Astrocyte of the cerebellum (primary cell): ENCODE measurements around the gene MTRF1L.

Experiments
- DNase-seq: peaks from one replicate; pipeline ENCODE4 v3.0.0-alpha.2; 2011; ENCODE audit warnings: low read depth
- H3K4me3 ChIP-seq: 2 replicates; pipeline ENCODE4 v1.5.1; 2011; ENCODE audit warnings: mild to moderate bottlenecking, low read depth, low read length, moderate library complexity
- in situ Hi-C: cut with HindIII; loops from 2 replicates; pipeline ENCODE4 v1.10.0; 2017; ENCODE audit warnings: low sequenced_read_pairs
- TF ChIP-seq, protein P1 (sequence below): IDR thresholded peaks from 2 replicates; pipeline ENCODE4 v1.5.1; 2012; ENCODE audit warnings: low read length, low read depth, moderate library complexity, mild to moderate bottlenecking; ENCODE audit errors: missing control alignments

MTRF1L gene, protein sequence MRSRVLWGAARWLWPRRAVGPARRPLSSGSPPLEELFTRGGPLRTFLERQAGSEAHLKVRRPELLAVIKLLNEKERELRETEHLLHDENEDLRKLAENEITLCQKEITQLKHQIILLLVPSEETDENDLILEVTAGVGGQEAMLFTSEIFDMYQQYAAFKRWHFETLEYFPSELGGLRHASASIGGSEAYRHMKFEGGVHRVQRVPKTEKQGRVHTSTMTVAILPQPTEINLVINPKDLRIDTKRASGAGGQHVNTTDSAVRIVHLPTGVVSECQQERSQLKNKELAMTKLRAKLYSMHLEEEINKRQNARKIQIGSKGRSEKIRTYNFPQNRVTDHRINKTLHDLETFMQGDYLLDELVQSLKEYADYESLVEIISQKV

DNA sequence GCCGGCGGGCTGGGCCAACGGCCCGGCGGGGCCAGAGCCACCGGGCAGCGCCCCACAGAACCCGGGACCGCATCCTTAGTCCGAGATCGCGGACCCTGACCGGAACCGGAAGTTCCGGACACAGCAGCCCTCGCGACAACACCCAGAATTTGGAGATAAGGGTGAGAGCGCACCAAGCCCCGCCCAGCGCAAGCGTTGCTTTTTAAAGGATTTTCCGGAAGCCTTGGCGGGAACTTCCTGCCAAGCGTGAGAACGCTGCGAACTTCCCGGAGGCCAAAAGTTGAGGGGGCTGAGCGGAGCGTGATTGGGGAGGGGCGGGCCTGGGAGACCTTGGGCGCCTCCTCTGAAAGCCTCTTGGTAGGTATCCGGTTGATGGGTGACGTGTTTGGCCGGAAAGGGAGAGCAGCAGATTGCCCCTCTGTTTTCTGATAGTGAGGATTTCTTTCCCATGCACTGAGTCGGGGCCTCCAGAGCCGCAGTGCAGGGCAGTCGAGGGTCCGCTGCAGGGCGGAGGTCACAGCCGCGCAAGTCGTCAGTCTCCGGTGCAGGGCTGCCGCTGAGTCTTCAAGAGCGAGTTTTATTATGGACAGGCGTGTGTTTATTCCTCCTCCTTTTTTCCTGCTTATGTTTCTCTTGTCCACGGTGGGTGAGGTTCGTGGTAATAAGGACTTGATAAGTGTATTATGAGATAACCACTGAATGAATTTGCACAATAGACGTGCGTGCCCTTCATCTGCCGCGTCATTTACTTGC is at the start of gene MTRF1L:
Gene MTRF1L, minus strand, starts transcription at position 97 of the 753 bp plus-strand sequence. Its CDS starts 24 bp downstream, at position 73.
- DNase-seq = peak; percentile 92
- in situ Hi-C loops = no loop called here
- TF ChIP-seq, protein P1, sequence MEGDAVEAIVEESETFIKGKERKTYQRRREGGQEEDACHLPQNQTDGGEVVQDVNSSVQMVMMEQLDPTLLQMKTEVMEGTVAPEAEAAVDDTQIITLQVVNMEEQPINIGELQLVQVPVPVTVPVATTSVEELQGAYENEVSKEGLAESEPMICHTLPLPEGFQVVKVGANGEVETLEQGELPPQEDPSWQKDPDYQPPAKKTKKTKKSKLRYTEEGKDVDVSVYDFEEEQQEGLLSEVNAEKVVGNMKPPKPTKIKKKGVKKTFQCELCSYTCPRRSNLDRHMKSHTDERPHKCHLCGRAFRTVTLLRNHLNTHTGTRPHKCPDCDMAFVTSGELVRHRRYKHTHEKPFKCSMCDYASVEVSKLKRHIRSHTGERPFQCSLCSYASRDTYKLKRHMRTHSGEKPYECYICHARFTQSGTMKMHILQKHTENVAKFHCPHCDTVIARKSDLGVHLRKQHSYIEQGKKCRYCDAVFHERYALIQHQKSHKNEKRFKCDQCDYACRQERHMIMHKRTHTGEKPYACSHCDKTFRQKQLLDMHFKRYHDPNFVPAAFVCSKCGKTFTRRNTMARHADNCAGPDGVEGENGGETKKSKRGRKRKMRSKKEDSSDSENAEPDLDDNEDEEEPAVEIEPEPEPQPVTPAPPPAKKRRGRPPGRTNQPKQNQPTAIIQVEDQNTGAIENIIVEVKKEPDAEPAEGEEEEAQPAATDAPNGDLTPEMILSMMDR = no peak
- H3K4me3 ChIP-seq = peak within 1 kb of the TSS; percentile 93

DNA sequence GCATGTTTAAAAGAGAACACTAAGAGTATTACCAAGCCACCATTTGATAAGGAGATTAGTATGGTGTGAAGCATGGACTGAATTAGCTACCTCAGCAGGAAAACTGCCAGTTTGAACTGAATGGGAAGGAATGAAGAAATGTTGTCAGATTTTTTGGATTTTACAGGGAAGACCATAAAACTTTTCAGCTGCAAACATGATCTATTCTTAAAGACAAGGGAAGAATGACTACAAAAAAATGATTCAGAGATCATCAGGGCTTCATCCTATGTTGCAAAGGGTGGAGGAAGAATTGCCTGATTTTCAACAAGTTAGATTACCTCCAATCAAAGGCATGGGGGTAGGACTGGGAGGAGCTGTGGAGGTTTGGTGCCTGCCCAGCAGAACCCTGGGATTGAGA is 49.3 kb upstream of the MTRF1L start:
- TF ChIP-seq, protein P1 = no peak
- no peak overlapping the region for H3K4me3 ChIP-seq
- DNase-seq = no peak
- in situ Hi-C loops = no loop called here

DNA sequence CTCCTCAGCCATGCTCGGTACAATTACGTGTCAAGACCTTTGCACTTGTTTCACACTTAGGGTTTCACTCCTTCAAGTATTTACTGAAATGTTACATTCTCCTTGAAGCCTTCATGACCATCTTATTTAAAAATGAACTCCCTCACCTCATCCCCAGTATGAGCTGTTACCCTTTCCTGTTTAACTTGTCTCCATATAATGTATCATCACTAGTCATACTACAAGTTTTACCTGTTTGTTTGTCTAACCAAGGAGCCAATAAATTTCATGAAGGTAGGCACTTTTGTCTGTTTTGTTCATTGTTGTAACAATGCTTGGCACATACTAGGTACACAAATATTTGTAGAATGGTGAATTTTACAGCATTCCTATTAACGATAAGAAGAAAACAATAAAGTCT is 46.1 kb upstream of the MTRF1L start:
- in situ Hi-C loops = no loop called here
- TF ChIP-seq, protein P1 = no peak
- H3K4me3 ChIP-seq = no peak overlapping the region
- DNase-seq = no peak

DNA sequence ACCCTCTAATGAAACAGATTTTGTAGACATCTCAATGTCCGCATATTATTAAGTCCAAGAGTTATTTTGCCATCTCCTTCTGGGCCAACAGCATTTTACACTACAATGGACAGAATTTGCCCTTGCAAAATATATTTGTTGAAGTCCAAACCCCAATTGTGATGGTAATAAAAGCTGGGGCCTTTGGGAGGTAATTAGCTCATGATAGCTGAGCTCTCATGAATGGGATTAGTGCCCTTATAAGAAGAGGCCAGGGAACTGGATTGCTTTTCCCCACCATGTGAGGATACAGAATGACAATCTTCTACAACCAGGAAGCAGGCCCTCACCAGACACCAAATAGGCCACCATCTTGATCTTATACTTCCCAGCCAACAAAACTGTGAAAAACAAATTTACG is 44.9 kb upstream of the MTRF1L start:
- TF ChIP-seq, protein P1 = no peak
- H3K4me3 ChIP-seq = no peak overlapping the region
- in situ Hi-C loops = no loop called here
- DNase-seq = no peak

DNA sequence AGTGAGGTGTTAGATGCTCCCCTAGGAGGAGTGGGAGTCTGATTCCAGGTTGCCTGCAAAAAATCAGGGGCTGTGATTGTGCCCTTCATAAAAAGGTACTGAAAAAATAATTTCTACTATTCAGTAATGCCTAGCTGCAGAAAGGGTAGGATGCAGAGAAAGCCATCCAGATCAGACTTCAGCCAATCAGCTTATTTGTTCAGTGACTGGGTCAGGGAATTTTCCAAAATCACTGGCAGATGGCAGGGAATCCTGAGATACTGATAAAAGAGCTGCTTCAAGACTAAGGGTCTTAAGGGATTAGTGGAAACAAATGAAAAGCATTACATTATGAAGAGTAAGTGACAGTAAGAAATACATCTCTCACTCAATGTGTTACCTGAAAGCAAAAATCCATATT is 42.8 kb upstream of the MTRF1L start:
- in situ Hi-C loops = no loop called here
- no peak overlapping the region for H3K4me3 ChIP-seq
- TF ChIP-seq, protein P1 = no peak
- DNase-seq = no peak

DNA sequence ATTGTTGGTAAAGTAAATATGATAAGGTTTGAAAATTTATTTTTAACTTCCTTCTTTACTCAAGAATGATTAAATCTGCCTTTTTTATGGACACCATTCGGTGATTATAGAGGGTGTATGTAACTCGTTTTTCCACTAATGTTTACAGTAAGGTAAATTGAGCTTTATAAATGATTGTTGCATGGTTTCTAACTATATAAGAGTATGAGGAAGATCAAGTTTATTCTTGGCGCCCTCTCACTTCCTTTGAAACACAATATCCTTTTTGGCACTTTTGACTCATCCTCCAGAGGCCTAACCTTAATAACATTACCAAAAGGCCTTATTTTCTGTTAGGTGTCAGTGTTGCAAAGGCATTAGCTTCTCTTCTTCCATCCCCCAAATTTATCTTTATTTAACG is 41.8 kb upstream of the MTRF1L start:
- no peak overlapping the region for H3K4me3 ChIP-seq
- DNase-seq = no peak
- TF ChIP-seq, protein P1 = no peak
- in situ Hi-C loops = no loop called here
